Natural killer cell (primary cell): ENCODE data around the gene ASCC2. TPM values are rescaled to one million over a fixed set of nuclear protein-coding genes. Genes with fewer than 3 reads are reported as not detected.
A peak's percentile ranks its signal among the peaks of the same experiment; 100 is the strongest.

Source experiments
- ATAC-seq, 3 donors: fragments of 150-1000 bp in 2 of 3; fragments of 200-7000 bp in 1 of 3; cut with Tn5 transposase; 1 replicate in 1 of 3; 2 replicates in 2 of 3; pipeline ENCODE4 v1.10.0; 2021; ENCODE audit warnings: mild to moderate bottlenecking in 2 of 3, moderate library complexity in 2 of 3
- DNase-seq, 2 donors: peaks; one replicate each; pipeline versions ENCODE4 v3.0.0 to v3.0.0-alpha.2; 2013 to 2021; ENCODE audit warnings: mixed read lengths in 1 of 2
- H3K27ac ChIP-seq: one replicate; pipeline ENCODE4 v1.5.1; 2013; ENCODE audit warnings: mild to moderate bottlenecking, low read length
- H3K27me3 ChIP-seq: one replicate; pipeline ENCODE4 v1.6.1; 2013; ENCODE audit warnings: low read length; ENCODE audit not compliant: control insufficient read depth, insufficient read depth
- H3K36me3 ChIP-seq: one replicate; pipeline ENCODE4 v1.6.1; 2013; ENCODE audit warnings: low read length; ENCODE audit not compliant: control insufficient read depth, insufficient read depth
- H3K4me1 ChIP-seq: one replicate; pipeline ENCODE4 v1.6.1; 2013; ENCODE audit warnings: low read length; ENCODE audit not compliant: control insufficient read depth, insufficient read depth
- H3K4me3 ChIP-seq: one replicate; pipeline ENCODE4 v1.5.1; 2013; ENCODE audit warnings: low read length
- H3K9me3 ChIP-seq: one replicate; pipeline ENCODE4 v1.6.1; 2013; ENCODE audit warnings: low read length; ENCODE audit not compliant: control insufficient read depth, insufficient read depth
- H3K27ac Mint-ChIP-seq, 2 donors: one replicate each; pipeline ENCODE4 v1.8.0; 2022; ENCODE audit warnings: mild to moderate bottlenecking in 2 of 2, mixed read lengths in 2 of 2, moderate library complexity in 1 of 2
- H3K27me3 Mint-ChIP-seq, 2 donors: one replicate each; pipeline ENCODE4 v1.8.0; 2022; ENCODE audit warnings: low read depth in 2 of 2, mixed read lengths in 2 of 2
- H3K36me3 Mint-ChIP-seq: one replicate; pipeline ENCODE4 v1.8.0; 2022; ENCODE audit warnings: mixed read lengths
- H3K4me1 Mint-ChIP-seq, 2 donors: one replicate each; pipeline ENCODE4 v1.8.0; 2022; ENCODE audit warnings: mixed read lengths in 2 of 2
- H3K4me3 Mint-ChIP-seq: one replicate; pipeline ENCODE4 v1.8.0; 2022; ENCODE audit warnings: mild to moderate bottlenecking, moderate library complexity, mixed read lengths
- H3K9me3 Mint-ChIP-seq, 2 donors: one replicate each; pipeline ENCODE4 v1.8.0; 2022; ENCODE audit warnings: mixed read lengths in 2 of 2
- WGBS: methylation state at CpG from one replicate; pipeline ENCODE4 v1.1.7; 2013; ENCODE audit warnings: missing lambda C conversion rate; ENCODE audit not compliant: insufficient coverage; 5-methylcytosine and 5-hydroxymethylcytosine counted together
- intact Hi-C: fragments of 100-400 bp; cut with micrococcal nuclease; formaldehyde crosslinking; loops from one replicate; pipeline ENCODE4 v1.14.2; 2022
- total RNA-seq, 4 donors: library from RNA; stranded (reverse); fragments of 120-200 nt in 1 of 4; gene quantifications; one replicate each; pipeline versions ENCODE4 v1.2.3 to v1.2.4, GENCODE V29; 2013 to 2022
- TF ChIP-seq, protein P1 (sequence below): fragments of 200-600 bp; IDR thresholded peaks from one replicate; pipeline ENCODE4 v1.8.0; 2022; ENCODE audit warnings: antibody characterized with exemption

The ASCC2 gene
- total RNA-seq, 3 donors from 2014 or later (not counting 1 experiment from before 2014, with no cell fraction given), result 102 to 130 (median 128) TPM

DNA sequence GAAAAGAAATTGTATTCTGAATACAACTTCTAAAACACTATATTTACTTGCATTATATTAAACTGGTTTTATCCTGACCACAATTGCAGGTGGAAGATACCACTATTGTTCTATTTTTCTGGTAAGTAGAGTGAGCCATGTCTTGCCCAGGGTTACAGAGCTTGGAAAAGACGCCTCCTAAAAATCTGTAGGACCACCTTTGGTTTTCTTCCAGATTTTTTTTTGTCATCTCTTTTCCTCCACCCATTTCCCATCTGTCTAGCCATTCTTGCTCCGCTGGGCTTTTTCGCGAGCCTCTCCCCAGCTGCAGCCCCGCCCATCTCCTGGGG lies 44.6 kb upstream of the ASCC2 start:
- Mint-ChIP-seq H3K4me1 (peaks cover 9 to 14% of the 10 kb centered on the region in 2 donors), H3K9me3 (no peaks in the 10 kb centered on the region), H3K27me3 (no peaks in the 10 kb centered on the region), H3K27ac (peak overlapping the region; percentile 87 to 91), H3K36me3 (no peaks in the 10 kb centered on the region), H3K4me3 (peak overlapping the region; percentile 88)
- no peak overlapping the region for H3K4me3 ChIP-seq
- no peak for ATAC-seq
- no peaks in the 10 kb centered on the region for H3K9me3 ChIP-seq
- TF ChIP-seq, protein P1, sequence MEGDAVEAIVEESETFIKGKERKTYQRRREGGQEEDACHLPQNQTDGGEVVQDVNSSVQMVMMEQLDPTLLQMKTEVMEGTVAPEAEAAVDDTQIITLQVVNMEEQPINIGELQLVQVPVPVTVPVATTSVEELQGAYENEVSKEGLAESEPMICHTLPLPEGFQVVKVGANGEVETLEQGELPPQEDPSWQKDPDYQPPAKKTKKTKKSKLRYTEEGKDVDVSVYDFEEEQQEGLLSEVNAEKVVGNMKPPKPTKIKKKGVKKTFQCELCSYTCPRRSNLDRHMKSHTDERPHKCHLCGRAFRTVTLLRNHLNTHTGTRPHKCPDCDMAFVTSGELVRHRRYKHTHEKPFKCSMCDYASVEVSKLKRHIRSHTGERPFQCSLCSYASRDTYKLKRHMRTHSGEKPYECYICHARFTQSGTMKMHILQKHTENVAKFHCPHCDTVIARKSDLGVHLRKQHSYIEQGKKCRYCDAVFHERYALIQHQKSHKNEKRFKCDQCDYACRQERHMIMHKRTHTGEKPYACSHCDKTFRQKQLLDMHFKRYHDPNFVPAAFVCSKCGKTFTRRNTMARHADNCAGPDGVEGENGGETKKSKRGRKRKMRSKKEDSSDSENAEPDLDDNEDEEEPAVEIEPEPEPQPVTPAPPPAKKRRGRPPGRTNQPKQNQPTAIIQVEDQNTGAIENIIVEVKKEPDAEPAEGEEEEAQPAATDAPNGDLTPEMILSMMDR, result no peak
- no peaks in the 10 kb centered on the region for H3K36me3 ChIP-seq
- DNase-seq, result no peak
- intact Hi-C loops, result loop anchor here (1.0 kb wide), 1 partner anchor 44 kb away; the partner anchor contains the start of gene ASCC2
- under 1% methylated on average over 5 of the region's 5 CpGs for WGBS
- no peak overlapping the region for H3K27ac ChIP-seq
- no peaks in the 10 kb centered on the region for H3K27me3 ChIP-seq
- peaks cover 20% of the 10 kb centered on the region for H3K4me1 ChIP-seq

DNA sequence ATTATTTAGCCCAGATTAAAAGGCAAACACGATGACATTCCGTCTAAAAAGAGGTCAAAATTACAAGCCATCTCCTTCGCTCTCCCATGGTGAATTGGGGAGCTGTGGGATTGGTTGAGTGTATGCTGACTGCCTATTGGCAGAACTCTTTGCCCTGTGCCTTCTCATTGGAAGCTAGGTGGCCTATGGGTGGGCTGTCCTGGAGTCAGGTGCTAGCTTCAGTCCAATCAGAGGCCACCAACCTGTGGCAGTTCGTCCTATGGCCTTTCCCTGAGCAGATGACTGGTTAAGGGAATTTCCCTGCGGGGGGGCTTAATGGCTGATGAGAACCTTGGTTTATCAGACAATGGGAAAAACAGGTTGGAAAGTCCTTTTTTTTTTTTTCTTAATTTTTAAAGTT lies 41.7 kb upstream of the ASCC2 start:
- H3K4me3 ChIP-seq, result no peak overlapping the region
- no peak overlapping the region for H3K4me3 Mint-ChIP-seq
- peaks cover 0 to 11% of the 10 kb centered on the region in 2 donors for H3K27me3 Mint-ChIP-seq
- intact Hi-C loops, result no loop called here
- peak in 1 of 3 donors; percentile 17 for ATAC-seq
- TF ChIP-seq, protein P1, result no peak
- no peaks in the 10 kb centered on the region for H3K9me3 Mint-ChIP-seq
- H3K9me3 ChIP-seq, result no peaks in the 10 kb centered on the region
- H3K36me3 Mint-ChIP-seq, result no peaks in the 10 kb centered on the region
- peak in 1 of 2 donors; percentile 44 for DNase-seq
- no peak overlapping the region for H3K27ac Mint-ChIP-seq
- H3K27me3 ChIP-seq, result no peaks in the 10 kb centered on the region
- no peaks in the 10 kb centered on the region for H3K36me3 ChIP-seq
- H3K27ac ChIP-seq, result no peak overlapping the region
- H3K4me1 Mint-ChIP-seq, result peaks cover 9 to 14% of the 10 kb centered on the region in 2 donors
- 97% methylated on average over 5 of the region's 5 CpGs for WGBS
- H3K4me1 ChIP-seq, result peaks cover 17% of the 10 kb centered on the region

DNA sequence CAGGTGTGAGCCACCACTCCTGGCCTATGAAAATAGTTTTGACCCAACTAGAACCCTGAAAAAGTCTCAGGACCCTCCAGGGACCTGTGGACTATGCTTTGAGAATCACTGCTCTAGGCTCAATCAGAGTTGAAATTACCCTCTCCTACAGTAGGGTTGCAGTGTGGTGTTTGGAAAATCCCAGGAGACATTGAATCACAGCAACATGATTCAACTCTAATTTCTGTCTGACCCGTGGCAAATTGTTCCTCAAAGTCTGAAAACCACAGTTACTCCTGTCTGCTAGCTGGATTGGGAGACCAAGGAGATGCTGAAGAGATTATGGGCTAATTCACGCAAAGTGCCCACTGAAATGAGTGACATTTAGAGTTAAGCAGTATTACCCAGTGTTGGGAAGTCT lies 39.5 kb upstream of the ASCC2 start:
- H3K36me3 Mint-ChIP-seq, result no peaks in the 10 kb centered on the region
- 72% methylated on average over 2 of the region's 2 CpGs for WGBS
- intact Hi-C loops, result no loop called here

DNA sequence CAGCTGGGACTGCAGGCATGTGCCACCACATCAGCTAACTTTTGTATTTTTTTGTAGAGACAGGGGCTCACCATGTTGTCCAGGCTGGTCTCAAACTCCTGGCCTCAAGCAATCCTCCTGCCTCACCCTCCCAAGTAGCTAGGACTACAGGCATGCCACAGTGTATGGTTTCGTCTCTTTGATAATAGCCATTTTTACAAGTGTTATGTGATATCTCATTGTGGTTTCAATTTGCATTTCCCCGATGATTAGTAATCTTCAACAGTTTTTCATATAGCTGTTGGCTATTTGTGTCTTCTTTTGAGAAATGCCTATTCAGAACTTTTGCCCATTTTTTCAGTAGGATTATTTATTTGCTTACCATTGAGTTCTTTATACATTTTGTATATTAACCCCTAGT lies 35.9 kb upstream of the ASCC2 start:
- Mint-ChIP-seq H3K27ac (no peak overlapping the region), H3K4me3 (no peak overlapping the region), H3K27me3 (peaks cover 0 to 11% of the 10 kb centered on the region in 2 donors), H3K4me1 (no peaks in the 10 kb centered on the region), H3K9me3 (no peaks in the 10 kb centered on the region), H3K36me3 (no peaks in the 10 kb centered on the region)
- TF ChIP-seq, protein P1, result no peak
- no peak for DNase-seq
- Histone ChIP-seq H3K36me3 (no peaks in the 10 kb centered on the region), H3K4me1 (no peaks in the 10 kb centered on the region), H3K27me3 (no peaks in the 10 kb centered on the region), H3K27ac (no peak overlapping the region), H3K4me3 (no peak overlapping the region), H3K9me3 (no peaks in the 10 kb centered on the region)
- 100% methylated on average over 2 of the region's 2 CpGs for WGBS
- no peak for ATAC-seq
- intact Hi-C loops, result no loop called here

More for the DNA sequence above, 39.5 kb upstream of the ASCC2 start:
- no peak overlapping the region for H3K27ac Mint-ChIP-seq
- peaks cover 0 to under 1% of the 10 kb centered on the region in 2 donors for H3K4me1 Mint-ChIP-seq
- H3K4me3 Mint-ChIP-seq, result no peak overlapping the region
- Histone ChIP-seq H3K27me3 (no peaks in the 10 kb centered on the region), H3K4me1 (peaks cover 3% of the 10 kb centered on the region), H3K36me3 (no peaks in the 10 kb centered on the region), H3K4me3 (no peak overlapping the region), H3K9me3 (no peaks in the 10 kb centered on the region), H3K27ac (no peak overlapping the region)
- TF ChIP-seq, protein P1, result no peak
- H3K27me3 Mint-ChIP-seq, result peaks cover 0 to 11% of the 10 kb centered on the region in 2 donors
- DNase-seq (no peak), ATAC-seq (no peak)
- H3K9me3 Mint-ChIP-seq, result no peaks in the 10 kb centered on the region
